RWPE2 (cell line): Measurements from ENCODE around the gene MYOM3.

ENCODE experiments used
- ATAC-seq: fragments of 200-7000 bp; cut with Tn5 transposase; 3 replicates; pipeline ENCODE4 v1.9.1; 2021; ENCODE audit warnings: low read depth
- DNase-seq: peaks from one replicate; pipeline ENCODE4 v3.0.0-alpha.2; 2020; ENCODE audit warnings: low spot score
- H3K27ac ChIP-seq: fragments of 450-650 bp; 2 replicates; pipeline ENCODE4 v1.5.1; 2017; ENCODE audit warnings: mild to moderate bottlenecking; ENCODE audit not compliant: poor library complexity, severe bottlenecking
- H3K27me3 ChIP-seq: fragments of 250-450 bp; sonication (Bioruptor Pico); 2 replicates; pipeline ENCODE4 v1.5.1; 2021; ENCODE audit warnings: mild to moderate bottlenecking, moderate library complexity; ENCODE audit not compliant: insufficient read depth, poor library complexity, severe bottlenecking
- H3K36me3 ChIP-seq: fragments of 250-450 bp; sonication (Bioruptor Pico); 2 replicates; pipeline ENCODE4 v1.5.1; 2020; ENCODE audit warnings: low read depth, mild to moderate bottlenecking, moderate library complexity
- H3K4me1 ChIP-seq: fragments of 250-450 bp; sonication (Bioruptor Pico); 2 replicates; pipeline ENCODE4 v1.5.1; 2021; ENCODE audit warnings: mild to moderate bottlenecking, moderate library complexity; ENCODE audit not compliant: insufficient read depth, poor library complexity, severe bottlenecking
- H3K4me3 ChIP-seq: fragments of 250-450 bp; sonication (Bioruptor Pico); 2 replicates; pipeline ENCODE4 v1.5.1; 2021; ENCODE audit warnings: mild to moderate bottlenecking, moderate library complexity; ENCODE audit not compliant: severe bottlenecking
- H3K9me3 ChIP-seq: fragments of 250-450 bp; sonication (Bioruptor Pico); 2 replicates; pipeline ENCODE4 v1.5.1; 2021; ENCODE audit warnings: mild to moderate bottlenecking, moderate library complexity; ENCODE audit not compliant: severe bottlenecking
- CTCF ChIP-seq: fragments of 450-650 bp; IDR thresholded peaks from one replicate; pipeline ENCODE4 v1.5.1; 2017; ENCODE audit warnings: mild to moderate bottlenecking, moderate library complexity; ENCODE audit not compliant: poor library complexity, severe bottlenecking

Gene MYOM3

DNA sequence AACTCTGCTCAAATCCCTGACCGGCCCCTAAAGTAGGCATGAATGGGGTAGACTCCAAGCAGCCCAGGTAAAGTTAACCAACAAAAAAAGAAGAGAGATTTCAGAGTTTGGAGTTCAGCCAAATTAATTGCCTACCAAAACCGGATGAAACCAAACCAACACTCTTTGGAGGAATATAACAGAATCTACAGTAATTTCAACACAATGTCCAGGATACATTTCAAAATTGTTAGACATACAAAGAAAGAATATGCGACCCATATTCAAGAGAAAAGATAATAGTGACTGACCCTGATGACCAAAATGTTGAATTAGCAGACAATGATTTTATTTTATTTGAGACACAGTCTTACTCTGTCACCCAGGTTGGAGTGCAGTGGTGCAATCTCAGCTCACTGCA is 18.4 kb upstream of the MYOM3 start:
- H3K27me3 ChIP-seq: no peaks in the 10 kb centered on the region
- no peak for TF ChIP-seq CTCF
- H3K9me3 ChIP-seq: no peaks in the 10 kb centered on the region
- H3K4me3 ChIP-seq: no peak overlapping the region
- no peaks in the 10 kb centered on the region for H3K4me1 ChIP-seq
- no peak overlapping the region for H3K27ac ChIP-seq
- H3K36me3 ChIP-seq: peaks cover 32% of the 10 kb centered on the region
- DNase-seq: no peak
- ATAC-seq: no peak

GRCh38 chr1:24127801-24128363 is 15.9 kb upstream of the MYOM3 start:
- no peaks in the 10 kb centered on the region for H3K9me3 ChIP-seq
- H3K4me3 ChIP-seq: no peak overlapping the region
- no peak for TF ChIP-seq CTCF
- H3K27me3 ChIP-seq: no peaks in the 10 kb centered on the region
- H3K36me3 ChIP-seq: peaks cover 21% of the 10 kb centered on the region
- no peak for ATAC-seq
- DNase-seq: peak; percentile 14
- H3K4me1 ChIP-seq: no peaks in the 10 kb centered on the region
- H3K27ac ChIP-seq: no peak overlapping the region

- H3K36me3 ChIP-seq: peaks cover 18% of the 10 kb centered on the region
- no peaks in the 10 kb centered on the region for H3K4me1 ChIP-seq
- no peaks in the 10 kb centered on the region for H3K9me3 ChIP-seq
- H3K27ac ChIP-seq: no peak overlapping the region
- no peak overlapping the region for H3K4me3 ChIP-seq
- H3K27me3 ChIP-seq: no peaks in the 10 kb centered on the region
- TF ChIP-seq CTCF: no peak
- DNase-seq: peak; percentile 7
- no peak for ATAC-seq
These were observed 15.3 kb upstream of the MYOM3 start for GRCh38 chr1:24127134-24127800.

DNA sequence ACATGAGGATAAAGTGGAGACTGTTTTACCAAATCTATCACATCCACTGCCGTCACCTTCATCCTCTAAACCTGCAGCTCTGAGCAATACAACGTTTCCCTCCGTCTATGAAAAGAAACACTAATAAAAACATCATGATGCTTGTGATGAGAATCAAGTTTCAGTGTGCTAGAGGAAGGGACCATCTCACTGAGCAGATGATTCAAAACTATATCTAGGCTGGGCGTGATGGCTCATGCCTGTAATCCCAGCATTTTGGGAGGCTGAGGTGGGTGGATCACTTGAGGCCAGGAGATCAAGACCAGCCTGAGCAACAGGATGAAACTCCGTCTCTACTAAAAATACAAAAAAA is 14.7 kb upstream of the MYOM3 start:
- no peak for ATAC-seq
- H3K4me1 ChIP-seq: no peaks in the 10 kb centered on the region

More for the DNA sequence above, 14.7 kb upstream of the MYOM3 start:
- no peaks in the 10 kb centered on the region for H3K27me3 ChIP-seq
- H3K4me3 ChIP-seq: no peak overlapping the region
- no peak overlapping the region for H3K27ac ChIP-seq
- DNase-seq: no peak
- H3K36me3 ChIP-seq: peaks cover 16% of the 10 kb centered on the region
- no peaks in the 10 kb centered on the region for H3K9me3 ChIP-seq
- no peak for TF ChIP-seq CTCF
